Cortex of kidney (tissue), 1 donor: ENCODE measurements around the gene EBF3.

Experiments used
- DNase-seq: peaks from one replicate; lab custom pipeline; 2025; lab: John Stamatoyannopoulos, UW

Gene EBF3

GRCh38 chr10:129891806-129892205 is 72.3 kb downstream of the EBF3 start:
- no peak for DNase-seq

DNA sequence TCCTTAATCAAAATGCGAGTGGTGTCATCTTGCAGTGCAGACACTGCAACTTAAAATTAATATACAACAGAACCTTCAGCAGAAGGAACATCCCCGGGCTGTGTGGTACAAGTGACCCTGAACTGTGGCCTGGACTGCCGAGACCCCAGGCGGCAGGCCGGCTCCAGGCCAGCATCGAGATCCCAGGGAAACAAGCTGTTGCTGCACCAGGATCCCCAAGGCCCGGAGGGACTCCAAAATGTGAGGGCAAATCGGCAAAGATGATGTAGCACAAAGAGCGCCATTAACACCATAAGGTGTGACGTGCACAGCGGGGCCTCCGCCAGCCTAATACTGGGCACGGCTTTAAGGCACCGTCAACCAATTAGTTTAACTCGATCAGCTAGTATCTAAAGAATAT is 73.9 kb downstream of the EBF3 start:
- DNase-seq, result no peak

DNA sequence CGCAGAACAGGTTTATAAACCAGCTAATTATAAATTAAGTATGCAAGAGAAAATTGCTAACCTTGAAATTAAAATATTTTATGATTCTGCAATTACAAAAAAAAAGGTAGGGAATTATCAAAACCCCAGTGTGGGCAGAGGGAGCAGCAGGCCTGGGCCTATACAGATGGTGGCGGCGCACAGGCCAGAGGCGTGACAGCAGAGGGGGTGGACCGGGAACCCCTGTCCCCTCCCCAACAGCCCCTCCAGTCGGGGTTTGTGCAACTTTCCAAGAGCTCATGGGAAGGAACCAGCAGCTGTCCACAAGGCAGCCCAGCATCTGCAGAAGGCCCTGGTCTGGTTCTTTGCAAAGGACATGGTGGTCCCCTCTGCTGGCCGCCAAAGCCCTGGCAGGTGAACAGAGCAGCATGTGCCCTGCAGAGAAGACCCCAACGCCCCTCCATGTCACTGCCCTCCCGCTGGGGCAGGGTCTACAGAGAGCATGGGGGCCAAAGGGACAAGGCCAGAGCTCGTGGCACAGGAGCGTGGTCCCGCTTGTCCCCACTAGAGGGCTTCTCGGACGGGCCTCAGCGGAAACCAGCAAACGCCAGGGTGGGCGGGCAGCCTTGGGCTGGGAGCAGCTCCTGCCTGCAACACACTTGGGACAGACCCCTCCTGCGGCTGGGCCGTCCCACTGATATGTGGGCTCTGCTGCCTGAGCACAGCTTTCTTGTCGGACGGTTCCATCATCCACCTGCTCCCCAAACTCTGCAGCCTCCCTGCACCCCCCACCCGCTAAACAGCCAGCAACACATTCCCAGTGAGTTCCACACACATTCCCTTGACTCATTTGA is 75.1 kb downstream of the EBF3 start:
- DNase-seq, result no peak

DNA sequence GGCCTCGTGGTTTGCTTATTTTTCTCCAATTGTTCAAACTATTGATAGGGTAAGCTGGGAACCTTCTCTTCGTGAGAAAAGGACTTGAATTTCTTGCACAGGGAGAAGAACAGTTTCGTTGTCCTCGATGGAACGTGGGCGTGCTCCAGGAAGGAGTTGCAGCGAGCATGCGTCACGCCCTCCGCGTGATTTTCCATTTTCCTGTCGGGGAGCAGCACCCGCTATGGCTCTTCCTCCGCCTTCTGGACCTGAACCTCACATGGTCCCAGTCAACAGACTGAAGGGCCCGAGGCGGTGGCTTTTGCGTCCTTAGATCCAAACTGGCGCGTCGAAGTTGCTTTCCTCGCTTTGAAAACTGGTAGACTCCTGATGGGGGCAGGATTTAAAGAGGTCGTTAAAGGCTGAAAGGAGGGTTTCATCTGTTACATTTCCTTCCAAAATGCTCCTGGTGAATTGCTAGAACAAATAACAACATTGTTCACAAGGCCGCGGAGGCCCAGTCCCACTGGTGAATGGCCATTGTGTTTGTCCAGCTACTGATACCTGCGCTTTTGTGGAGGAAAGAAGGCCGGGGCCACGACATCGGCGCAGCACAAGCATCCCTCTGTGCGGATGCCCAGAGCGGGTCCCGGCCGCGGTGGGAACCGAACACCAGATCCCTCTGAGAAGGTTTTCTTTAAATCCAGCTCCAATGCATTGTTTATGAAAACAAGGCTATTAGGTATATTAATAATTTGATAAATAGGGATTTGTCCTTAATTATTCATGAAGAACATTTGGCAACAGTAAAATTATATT is 75.9 kb downstream of the EBF3 start:
- DNase-seq, result no peak

GRCh38 chr10:129887381-129887905 is 76.6 kb downstream of the EBF3 start:
- no peak for DNase-seq

DNA sequence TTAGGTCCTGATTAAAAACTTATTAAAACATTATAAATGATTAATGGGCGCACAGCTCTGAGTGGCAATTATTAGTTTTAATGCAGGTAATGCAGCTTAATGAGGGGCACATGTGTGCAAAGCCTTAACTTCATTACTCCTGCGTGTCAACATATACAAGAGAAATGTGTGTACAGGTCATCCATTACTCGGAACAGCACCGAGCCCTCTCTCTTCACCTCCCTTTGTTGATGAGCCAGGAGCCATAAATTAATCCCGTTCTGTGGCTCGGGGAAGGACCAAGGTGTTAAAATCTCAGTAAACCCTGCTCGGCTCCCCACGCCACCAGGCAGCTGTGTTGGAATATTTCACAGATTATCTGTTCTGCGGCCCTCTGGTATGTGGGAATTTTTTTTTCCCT is 77.8 kb downstream of the EBF3 start:
- no peak for DNase-seq

DNA sequence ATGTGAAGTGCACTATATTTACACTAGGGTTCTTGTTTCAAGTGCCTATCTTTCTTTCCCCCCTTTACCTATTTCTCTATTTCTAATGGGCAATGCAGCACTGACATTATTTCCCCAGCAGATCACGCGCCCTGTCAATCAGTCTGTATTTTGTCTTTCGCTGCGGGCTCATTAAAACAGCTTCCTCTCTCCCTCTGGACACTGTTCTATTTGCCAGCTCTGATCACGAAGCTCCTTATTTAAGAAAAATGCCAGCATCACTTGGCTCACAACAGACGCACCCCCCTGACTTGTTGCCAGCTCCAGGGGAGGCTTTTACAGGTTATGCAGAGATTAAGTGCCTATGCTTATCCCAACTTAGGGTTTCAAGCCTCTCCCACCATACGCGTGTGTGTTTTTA is 78.5 kb downstream of the EBF3 start:
- no peak for DNase-seq

DNA sequence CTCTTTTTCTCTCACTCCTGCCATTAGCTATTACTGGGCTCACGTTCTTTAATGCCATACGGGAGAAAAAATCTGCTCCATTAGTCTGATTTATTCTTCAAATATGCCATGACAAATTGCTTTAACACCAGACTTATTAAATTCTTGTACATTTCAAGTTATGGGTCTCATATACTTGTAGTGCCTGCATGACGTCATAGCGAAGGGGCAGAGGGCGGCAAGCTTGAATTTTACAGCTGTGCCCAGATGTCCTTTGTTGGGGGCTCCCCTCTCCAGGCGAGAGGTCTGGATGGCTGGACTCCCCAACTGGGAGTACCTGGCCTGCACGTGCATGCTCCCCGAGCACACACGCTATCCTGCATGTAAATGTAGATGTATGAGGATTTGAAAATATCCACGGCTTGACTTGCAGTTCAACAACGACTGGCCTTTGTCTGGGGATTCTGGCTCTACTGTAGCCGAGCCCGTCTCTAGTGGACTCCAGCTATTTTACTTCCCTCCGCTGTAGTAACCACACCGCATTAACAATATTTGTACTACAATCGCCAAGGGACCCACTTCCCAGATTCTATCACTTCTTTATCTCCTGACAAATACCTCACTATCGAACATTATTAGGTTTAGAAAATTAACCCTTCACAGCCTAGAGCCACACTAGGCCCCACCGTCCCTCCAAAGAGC is 79.5 kb downstream of the EBF3 start:
- no peak for DNase-seq

GRCh38 chr10:129883626-129884397 is 80.3 kb downstream of the EBF3 start:
- DNase-seq, result no peak

- DNase-seq, result no peak
These were observed 81.0 kb downstream of the EBF3 start for GRCh38 chr10:129883029-129883428.

DNA sequence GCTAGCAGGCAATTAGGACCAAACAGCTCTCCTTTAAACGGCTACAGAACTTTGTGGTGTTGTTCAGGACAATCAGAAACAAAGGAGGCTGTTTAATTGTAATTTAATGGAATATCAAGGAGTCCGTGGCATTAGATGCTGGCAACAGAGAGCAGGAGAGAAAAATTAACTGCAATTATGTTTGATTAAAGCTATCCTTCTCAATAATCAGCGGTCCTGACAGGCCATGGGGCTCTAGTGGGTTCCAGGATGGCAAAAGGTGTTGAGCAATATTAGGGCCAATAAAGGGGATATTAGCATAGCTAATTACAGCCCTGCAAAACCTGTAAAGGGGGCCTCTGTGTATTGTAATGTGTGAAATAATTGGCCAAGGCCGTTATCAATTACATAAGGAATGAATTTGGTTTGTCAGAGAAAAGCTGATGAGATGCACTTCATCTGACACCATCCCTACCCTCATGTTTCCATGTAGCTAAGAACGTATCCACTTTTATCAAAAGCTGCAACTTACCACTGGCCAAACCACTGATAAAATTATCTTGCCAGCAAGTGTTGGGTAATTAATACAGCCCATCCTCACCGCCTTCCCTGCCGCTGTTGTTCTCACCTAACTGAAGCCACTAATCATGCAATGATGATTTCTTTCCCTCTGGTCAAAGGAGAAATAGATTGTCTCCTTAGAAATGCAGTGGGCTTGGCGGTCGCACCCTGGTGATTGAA is 81.6 kb downstream of the EBF3 start:
- DNase-seq, result no peak

GRCh38 chr10:129881641-129882040 is 82.4 kb downstream of the EBF3 start:
- DNase-seq, result no peak

DNA sequence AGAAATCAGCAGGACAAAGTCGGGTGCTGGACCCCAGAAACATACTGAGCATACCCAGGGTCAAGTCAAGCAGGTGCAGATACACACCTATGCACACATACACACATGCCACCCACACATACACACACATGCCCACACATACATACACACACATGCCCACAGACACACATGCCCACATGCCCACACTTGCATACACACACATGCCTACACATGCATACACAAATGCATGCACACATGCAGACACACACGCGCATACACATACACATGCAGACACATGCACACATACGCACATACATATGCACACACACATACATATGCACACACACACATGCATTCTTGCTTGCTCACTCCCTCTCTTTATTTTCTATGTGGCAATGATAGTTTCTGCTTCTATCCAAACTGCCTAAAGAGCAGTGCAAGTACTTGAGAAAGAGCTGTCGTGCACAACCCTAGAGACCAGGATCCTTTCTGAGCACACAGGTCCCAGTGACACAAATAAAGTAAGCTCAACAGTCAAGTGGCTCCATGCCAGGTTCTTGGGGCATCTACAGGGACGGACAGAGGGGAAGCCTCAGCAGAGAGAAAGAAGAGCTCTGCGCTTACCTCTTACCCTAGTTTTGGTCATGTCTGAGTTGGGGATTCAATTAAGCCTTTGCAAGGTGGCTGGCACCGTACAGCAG is 83.7 kb downstream of the EBF3 start:
- no peak for DNase-seq

DNA sequence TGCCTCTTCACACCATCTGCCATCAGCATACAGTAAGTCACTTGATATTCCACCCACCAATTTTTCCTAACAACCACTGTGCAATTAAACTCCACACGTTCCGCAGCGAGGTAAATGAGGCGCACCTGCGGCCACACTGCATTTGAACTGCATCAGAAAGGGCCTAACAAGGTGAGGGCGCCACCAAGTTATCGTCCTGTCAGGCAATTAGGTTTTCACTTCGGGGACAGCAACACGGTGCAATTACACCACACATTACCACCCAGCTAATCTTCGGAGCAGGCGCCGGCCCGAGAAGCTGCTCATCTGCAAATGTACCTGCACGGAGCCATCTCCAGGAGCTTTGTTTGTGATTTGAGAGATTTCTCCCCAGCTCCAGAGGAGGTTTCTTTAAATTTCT is 84.4 kb downstream of the EBF3 start:
- no peak for DNase-seq

DNA sequence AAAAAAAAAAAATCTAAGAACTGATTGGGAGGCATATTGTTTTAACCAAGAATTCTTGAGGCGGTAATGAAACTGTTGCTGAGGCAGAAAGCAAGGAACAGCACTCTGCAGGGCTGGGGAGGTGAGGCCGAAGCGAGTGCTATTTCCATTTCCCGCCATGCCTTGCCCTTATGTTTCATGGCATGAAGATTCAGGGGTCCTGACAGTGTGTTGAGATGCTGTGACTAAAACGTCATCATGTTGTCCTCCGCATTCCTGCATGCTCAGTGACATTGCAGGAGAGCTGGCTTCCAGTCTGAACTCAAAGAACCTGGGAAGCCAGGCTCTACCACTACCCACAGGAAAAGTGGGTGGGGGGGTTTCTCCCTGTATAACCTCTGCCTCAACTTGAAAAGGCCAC is 85.2 kb downstream of the EBF3 start:
- DNase-seq, result no peak

DNA sequence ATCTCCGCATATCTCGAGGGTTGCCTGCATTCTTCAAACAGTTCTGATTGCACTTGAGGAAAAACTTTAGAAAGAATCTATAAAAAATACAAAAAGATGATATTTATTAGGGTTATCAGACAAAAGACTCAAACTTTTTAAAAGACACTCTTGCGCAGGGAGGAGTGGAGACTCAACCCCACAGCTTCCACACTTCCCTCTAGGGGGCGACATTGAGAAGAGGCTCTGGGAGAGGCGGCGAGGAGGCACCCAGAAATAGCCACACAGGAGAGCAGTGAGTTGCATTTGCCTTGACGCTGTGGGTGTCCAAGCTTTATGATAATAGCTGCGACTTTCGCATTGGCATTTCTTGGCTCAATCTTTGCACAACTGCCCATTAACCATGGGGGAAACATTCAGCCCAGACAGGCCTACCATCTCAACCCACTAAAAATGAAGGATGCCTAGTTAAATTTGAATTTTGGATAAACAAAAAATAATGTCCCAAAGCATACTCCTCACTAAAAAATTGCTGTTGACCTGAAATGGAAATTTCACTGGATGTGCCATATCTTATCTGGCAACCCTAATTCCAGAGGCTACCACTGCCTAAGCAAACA is 86.2 kb downstream of the EBF3 start:
- no peak for DNase-seq

DNA sequence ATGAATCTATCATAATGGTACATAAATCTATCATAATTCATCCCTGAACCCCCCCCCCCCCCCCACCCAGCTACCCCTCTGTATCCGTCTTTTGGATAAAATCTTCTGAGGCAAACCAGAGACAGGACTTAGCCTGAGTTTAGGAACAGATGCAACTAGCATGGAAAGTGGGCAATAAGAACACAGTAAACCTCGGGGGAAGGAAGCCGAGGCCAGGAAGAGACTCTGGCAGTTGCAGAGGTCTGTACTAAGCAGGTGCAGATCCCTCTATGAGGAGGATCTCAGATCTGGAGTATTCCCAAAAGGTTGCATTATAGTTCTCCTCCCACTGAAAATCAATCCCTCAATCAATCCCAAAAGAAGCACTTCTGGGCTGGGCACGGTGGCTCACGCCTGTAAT is 87.2 kb downstream of the EBF3 start:
- no peak for DNase-seq

- DNase-seq, result no peak
These were observed 87.9 kb downstream of the EBF3 start for GRCh38 chr10:129875993-129876726.

GRCh38 chr10:129873351-129873750 is 90.7 kb downstream of the EBF3 start:
- no peak for DNase-seq
